Bone marrow (tissue), 2 donors: Measurements from ENCODE around the gene HAO1.
"Not testable (repeated sequence)": the region's sequence is repeated elsewhere in the genome, so short reads cannot be mapped to it uniquely, and the experiment has no call there.

Experiments used
- DNase-seq, 2 donors: peaks; one replicate each; lab custom pipeline; 2025; lab: John Stamatoyannopoulos, UW

HAO1 gene

DNA sequence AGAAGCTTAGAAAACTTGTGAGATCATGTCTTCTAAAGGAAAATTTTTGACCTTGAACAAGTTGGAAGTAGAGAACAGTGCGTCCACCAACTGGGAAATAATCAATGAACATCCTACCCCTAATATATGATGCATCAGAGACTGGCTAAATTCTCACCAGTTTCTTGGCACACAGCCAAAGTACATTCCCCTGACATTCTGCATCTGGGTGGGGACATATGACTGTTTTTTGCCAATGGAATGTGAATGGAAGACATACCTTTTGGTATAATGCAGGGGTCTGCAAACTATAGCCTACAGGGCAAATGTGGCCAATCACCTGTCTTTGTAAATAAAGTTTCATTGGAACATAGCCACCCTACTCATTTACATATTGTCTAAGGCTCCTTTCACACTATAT, 84.7 kb downstream of the HAO1 start:
- no peak for DNase-seq

GRCh38 chr20:7853493-7853892, 86.8 kb downstream of the HAO1 start:
- no peak for DNase-seq

DNA sequence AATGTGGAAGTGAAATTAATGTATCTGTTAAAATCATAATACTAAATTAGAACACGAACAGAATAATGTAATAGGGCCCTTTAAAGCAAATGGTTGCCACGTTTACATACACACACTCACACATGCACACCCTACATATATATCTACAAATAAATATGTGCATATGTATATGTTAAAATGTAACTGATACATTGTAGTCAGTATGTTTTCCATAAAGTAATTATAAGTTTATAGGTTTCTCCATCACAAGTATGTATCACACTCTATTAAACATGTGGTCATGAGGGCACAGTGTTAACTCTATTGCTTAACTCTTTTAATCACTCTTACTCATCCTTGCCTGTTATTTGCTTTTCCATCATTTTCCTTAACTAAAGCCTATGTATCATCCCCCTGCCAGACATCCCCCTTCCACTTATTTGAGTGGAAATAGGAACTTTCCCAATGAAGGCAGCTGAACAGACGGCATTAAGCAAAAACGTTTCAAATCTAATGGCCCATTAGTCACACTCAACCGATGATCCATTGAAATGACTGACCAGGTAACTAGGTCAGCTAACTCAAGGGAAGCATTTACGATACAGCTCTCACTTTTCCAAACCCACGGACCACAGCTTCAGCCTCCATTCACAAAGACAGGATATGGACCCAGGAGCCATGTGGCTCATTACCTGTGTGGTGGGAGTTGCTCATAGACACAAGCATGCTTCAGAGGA, 89.3 kb downstream of the HAO1 start:
- DNase-seq: no peak

GRCh38 chr20:7849675-7850074, 90.6 kb downstream of the HAO1 start:
- no peak for DNase-seq

GRCh38 chr20:7848351-7848750, 91.9 kb downstream of the HAO1 start:
- no peak for DNase-seq

DNA sequence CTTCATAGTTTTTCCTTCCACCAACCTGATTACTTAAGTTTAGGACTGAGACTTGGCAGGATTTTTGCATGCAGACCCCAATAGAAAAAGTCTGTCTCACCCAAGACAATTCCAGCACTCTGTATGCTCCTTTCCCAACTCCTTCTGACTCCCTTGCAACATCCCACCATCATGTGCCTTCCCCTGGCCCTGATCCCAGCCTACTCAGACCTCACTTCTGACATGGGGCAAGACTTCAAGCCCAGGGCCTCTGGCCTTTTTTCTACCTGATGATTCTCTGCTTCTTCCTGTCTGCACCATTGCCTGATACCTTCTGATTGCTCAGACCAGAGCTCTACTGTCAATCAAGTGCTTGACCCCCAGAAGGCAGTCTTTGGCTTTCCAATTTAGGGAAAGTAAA, 96.6 kb downstream of the HAO1 start:
- no peak for DNase-seq

DNA sequence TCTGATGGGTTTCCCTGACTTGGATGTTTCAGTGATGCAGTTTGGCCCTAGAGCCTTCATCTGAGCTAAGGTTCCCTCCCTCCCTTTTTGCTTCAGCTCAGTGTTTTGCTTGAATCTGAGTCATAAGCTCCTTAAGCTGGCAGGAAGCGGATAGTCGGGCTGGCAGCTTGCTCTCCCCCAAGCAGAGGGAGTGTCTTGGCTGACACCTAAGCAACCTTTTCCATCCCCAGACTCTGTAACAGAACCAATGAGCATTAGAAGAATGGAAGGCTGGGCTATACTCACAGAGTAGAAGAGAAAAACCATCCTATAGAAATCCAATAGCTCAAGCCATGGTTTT, 98.3 kb downstream of the HAO1 start:
- DNase-seq: no peak

DNA sequence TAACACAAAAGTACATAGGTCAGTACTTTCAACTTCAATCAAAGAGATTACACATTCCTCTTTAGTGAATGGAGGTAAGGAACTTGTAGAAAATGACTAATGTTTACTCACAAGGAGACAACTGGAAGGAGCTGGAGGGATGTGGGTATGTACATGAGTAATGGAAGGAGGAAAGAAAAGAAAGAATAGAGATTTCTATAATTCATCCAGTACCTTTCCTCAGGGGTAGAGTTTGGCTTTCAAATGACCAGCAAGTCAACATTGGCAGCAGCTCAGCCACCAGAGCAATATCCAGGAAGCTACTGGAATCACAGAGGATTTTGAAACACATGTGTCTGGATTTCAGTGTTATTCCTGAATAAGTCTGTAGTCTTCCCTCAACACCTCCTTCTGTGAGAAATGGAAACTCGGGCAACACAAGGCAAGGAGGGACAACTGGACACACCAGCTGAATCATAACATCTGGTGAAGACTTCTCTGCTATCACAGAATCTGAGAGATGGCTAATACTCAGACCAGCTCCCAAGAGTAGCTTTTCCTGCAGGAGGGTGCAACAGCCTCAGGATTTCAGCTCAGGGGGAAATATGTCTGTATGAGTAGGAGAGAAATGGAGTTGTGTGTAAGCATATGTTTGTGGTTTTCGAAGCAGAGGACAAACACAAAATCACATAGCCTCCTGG, 98.8 kb downstream of the HAO1 start:
- no peak for DNase-seq

DNA sequence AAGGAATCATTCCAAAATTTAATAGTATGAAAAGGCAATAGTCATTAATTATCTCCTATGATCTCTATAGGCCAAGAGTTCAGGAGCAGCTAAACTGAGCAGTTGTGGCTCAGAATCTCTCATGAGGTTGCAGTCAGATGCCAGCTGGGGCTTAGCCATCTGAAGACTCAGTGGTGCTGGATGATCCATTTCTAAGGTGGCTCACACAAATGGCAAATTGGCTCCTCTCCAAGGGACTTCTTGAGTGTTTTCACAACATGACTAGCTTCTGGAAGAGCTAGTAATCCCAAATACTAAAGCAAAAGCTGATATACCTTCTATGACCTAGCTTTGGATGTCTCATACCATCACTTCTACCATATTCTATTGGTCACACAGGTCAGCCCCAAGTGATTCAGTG, 104.2 kb downstream of the HAO1 start:
- no peak for DNase-seq

- not testable (repeated sequence) for DNase-seq
Observed at GRCh38 chr20:7834441-7834840, 105.8 kb downstream of the HAO1 start.
